GM19043 (cell line): ENCODE results near the gene ZNF687.

ENCODE experiments used
- ATAC-seq: cut with Tn5 transposase; IDR thresholded peaks from one replicate; pipeline ENCODE4 v1.9.1; 2021; ENCODE audit warnings: low read depth; ENCODE audit not compliant: unreplicated experiment

ZNF687 gene, protein sequence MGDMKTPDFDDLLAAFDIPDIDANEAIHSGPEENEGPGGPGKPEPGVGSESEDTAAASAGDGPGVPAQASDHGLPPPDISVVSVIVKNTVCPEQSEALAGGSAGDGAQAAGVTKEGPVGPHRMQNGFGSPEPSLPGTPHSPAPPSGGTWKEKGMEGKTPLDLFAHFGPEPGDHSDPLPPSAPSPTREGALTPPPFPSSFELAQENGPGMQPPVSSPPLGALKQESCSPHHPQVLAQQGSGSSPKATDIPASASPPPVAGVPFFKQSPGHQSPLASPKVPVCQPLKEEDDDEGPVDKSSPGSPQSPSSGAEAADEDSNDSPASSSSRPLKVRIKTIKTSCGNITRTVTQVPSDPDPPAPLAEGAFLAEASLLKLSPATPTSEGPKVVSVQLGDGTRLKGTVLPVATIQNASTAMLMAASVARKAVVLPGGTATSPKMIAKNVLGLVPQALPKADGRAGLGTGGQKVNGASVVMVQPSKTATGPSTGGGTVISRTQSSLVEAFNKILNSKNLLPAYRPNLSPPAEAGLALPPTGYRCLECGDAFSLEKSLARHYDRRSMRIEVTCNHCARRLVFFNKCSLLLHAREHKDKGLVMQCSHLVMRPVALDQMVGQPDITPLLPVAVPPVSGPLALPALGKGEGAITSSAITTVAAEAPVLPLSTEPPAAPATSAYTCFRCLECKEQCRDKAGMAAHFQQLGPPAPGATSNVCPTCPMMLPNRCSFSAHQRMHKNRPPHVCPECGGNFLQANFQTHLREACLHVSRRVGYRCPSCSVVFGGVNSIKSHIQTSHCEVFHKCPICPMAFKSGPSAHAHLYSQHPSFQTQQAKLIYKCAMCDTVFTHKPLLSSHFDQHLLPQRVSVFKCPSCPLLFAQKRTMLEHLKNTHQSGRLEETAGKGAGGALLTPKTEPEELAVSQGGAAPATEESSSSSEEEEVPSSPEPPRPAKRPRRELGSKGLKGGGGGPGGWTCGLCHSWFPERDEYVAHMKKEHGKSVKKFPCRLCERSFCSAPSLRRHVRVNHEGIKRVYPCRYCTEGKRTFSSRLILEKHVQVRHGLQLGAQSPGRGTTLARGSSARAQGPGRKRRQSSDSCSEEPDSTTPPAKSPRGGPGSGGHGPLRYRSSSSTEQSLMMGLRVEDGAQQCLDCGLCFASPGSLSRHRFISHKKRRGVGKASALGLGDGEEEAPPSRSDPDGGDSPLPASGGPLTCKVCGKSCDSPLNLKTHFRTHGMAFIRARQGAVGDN

GRCh38 chr1:151281969-151282882 is at the start of gene ZNF687:
TSS of gene ZNF687 (plus strand) at chr1:151282299. CDS start at chr1:151286292, 3,993 bp downstream.
- peak; percentile 91 for ATAC-seq

GRCh38 chr1:151235235-151235634 is 46.9 kb upstream of the ZNF687 start:
- ATAC-seq: no peak

- no peak for ATAC-seq
Observed at GRCh38 chr1:151237678-151238466, 44.2 kb upstream of the ZNF687 start.

- ATAC-seq: no peak
Observed at GRCh38 chr1:151238467-151238739, 43.7 kb upstream of the ZNF687 start.

DNA sequence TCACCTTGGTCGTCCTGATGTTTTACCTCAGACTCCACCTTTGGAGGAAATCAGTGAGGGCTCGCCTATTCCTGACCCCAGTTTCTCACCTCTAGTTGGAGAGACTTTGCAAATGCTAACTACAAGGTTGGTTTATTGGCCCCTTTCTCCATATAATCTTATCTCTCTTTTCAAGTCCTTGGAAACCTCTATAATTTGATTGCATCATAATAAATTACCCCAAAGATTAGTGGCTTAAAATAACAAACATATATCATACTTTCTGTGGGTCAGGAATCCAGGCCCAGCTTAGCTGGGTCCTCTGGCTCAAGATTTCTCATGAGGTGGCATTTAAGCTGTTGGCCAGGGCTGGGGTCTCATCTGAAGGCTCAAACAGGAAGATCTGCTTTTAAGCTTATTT is 39.7 kb upstream of the ZNF687 start:
- ATAC-seq: no peak

DNA sequence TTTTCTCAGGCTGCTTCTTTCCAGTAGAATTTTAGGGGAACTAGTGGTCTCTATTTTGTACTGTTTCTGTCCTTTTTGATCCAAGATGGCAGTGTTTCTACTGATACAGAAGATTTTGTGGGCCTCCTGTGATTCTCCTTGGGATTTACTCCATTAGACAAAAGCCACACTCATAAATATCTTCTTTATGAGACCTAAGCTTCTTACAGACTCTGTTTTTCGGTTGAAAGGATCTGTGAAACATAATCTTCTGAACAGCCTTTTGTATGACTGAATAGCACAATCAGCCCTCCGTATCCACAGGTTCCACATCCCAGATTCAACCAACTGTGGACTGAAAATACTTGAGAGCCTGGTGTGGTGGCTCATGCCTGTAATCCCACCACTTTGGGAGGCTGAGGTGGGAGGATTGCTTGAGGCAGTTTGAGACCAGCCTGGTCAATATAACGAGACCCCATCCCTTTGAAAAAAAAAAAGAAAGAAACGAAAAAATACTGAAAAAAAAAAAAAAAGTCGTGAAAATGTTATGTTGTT is 38.3 kb upstream of the ZNF687 start:
- no peak for ATAC-seq

GRCh38 chr1:151246786-151247185 is 35.3 kb upstream of the ZNF687 start:
- no peak for ATAC-seq

GRCh38 chr1:151251656-151252470 is 30.2 kb upstream of the ZNF687 start:
- ATAC-seq: peak; percentile 47

DNA sequence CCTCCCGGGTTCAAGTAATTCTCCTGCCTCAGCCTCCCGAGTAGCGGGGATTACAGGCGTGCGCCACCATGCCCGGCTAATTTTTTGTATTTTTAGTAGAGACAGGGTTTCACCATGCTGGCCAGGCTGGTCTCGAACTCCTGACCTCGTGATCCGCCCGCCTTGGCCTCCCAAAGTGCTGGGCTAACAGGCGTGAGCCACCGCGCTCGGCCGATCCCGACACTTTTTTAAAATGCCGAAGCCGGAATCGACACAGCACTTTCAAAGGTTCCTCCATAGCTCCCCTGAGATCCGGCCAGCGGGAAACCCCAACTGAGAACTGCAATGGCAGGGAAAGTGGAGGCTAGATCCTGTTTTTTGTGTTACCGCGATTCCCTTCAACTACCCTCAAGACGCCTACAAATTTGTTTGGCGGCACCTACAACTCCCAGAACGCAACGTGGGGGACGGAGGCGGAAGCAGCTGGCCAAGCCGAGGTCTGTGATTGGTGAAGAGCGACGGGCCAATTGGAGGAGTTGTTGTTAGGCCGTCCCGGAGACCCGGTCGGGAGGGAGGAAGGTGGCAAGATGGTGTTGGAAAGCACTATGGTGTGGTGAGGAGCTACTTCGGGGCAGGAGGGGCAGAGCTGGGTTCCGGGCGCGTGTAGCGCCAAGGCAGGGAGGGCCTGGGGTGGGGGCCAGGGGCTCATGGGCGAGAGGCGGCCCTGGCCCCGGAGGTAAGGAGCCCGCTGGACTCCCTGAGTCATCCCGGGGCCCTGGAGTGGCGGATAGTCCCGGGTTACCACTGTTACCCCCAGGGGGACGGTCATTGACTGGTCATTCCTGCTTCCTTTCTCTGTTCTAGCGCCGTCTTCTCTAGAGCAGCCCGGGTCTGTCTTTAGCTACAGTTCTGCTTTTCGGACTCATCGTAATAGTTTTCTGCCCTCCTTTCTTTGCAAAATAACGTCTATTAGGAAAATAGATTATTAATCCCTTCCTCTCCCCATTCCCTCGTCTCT is 27.6 kb upstream of the ZNF687 start, which contains the start of gene PSMD4:
PSMD4 (plus strand) TSS at position 518 of the 997 bp plus-strand sequence; CDS start at position 567, 49 bp downstream.
- peak; percentile 90 for ATAC-seq

- ATAC-seq: no peak
Observed at GRCh38 chr1:151255381-151255780, 26.7 kb upstream of the ZNF687 start.

DNA sequence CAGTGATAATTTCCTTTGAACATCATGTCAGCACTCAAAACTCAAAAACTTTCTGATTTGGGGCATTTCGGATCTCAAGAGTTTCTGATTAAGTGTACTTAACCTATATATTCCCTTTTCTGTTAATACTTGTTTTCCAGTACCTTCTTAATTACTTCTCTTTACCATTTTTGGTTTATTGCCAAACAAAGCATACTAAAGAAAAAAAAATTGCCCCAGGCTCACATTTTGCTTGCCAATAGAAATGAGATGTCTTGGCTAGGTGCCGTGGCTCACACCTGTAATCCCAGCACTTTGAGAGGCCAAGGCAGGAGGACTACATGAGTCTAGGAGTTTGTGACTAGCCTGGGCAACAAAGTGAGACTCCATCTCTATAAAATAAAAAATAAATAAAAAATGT is 22.7 kb upstream of the ZNF687 start:
- no peak for ATAC-seq

DNA sequence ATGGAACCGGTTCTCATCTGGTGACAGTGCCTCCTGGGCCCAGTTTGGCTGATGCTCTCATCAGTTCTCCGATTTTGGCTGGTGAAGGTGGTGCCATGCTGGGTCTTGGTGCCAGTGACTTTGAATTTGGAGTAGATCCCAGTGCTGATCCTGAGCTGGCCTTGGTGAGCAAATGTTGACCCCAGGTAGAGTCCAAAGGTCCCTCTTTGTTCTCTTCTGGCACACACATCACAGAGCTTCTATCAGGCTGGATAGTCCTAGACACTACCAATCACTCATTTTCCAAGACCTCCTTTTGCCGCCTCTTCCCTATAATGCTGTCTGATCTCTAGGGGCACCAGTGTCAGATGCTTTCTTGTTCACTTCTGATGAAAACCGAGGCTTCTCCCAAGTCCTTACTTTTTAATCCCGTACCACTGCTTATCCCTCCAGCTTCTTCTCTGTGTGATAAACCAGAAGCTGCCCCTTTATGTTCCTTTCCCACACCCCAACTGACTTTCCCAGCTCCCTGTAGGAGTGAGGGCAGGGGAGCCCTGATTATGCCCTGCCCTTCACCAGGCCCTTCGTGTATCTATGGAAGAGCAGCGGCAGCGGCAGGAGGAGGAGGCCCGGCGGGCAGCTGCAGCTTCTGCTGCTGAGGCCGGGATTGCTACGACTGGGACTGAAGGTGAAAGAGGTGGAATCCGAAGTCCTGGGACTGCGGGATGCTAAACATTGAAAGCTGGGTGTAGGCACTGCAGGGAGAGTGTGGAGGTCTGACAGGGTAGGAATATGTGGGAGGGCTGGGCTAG is 16.5 kb upstream of the ZNF687 start:
- no peak for ATAC-seq

- ATAC-seq: no peak
Observed at GRCh38 chr1:151266315-151266714, 15.8 kb upstream of the ZNF687 start.

- no peak for ATAC-seq
Observed at GRCh38 chr1:151266821-151267220, 15.3 kb upstream of the ZNF687 start.

GRCh38 chr1:151267760-151268159 is 14.3 kb upstream of the ZNF687 start:
- ATAC-seq: no peak

DNA sequence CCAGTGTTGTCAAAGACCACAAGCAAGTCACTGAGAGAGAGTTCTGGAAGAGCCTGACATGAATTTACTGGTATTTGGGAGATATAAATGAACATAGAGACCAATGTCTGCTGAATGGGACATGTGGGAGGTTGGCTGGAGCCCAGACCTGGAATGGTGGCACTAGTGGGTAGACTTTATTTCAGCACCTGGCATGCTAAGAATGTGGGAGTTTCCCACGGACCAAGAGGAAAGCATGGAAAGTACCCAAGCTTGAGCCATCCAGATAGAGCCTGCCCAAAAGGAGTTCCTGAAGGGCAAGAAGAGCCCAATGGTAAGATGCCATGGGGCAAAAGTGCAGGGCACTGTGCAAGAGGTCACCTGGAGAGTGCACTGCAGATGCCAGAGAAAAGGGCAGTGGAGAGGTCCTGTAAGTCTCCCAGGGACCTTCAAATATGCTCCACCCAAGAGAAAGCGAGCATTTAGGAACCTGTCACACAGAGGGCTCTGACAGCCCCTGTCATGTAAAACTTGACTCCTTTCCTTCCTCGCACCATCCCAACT is 8.1 kb upstream of the ZNF687 start:
- ATAC-seq: no peak
